ENCODE results near the gene OR10V1. TPM values are rescaled to one million over a fixed set of nuclear protein-coding genes. Genes with fewer than 3 reads are reported as not detected.

The OR10V1 gene
- total RNA-seq, 4 donors from 2014 or later = not detected

GRCh38 chr11:59674291-59674690 is 39.4 kb downstream of the OR10V1 start:
- TF ChIP-seq, protein P1, sequence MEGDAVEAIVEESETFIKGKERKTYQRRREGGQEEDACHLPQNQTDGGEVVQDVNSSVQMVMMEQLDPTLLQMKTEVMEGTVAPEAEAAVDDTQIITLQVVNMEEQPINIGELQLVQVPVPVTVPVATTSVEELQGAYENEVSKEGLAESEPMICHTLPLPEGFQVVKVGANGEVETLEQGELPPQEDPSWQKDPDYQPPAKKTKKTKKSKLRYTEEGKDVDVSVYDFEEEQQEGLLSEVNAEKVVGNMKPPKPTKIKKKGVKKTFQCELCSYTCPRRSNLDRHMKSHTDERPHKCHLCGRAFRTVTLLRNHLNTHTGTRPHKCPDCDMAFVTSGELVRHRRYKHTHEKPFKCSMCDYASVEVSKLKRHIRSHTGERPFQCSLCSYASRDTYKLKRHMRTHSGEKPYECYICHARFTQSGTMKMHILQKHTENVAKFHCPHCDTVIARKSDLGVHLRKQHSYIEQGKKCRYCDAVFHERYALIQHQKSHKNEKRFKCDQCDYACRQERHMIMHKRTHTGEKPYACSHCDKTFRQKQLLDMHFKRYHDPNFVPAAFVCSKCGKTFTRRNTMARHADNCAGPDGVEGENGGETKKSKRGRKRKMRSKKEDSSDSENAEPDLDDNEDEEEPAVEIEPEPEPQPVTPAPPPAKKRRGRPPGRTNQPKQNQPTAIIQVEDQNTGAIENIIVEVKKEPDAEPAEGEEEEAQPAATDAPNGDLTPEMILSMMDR (IDR thresholded peaks at IDR 0.05; ENCODE audit: low read depth) = no peak

DNA sequence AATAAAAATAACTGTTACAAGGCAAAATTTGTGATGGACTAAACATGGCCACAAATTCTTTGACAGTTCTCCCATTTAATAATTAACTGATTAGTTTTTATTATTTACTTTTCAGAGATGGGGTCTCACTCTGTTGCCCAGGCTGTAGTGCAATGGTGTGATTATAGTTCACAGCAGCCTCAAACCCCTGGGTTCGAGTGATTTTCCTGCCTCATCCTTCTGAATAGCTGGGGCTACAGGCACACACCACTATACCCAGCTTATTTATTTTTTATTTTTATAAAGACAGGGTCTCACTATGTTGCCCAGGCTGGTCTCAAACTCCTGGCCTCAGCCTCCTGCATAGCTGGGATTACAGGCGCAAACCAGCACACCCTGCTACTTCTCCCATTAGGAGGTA is 40.4 kb downstream of the OR10V1 start:
- TF ChIP-seq, protein P1 (IDR thresholded peaks at IDR 0.05; ENCODE audit: low read depth) = no peak

DNA sequence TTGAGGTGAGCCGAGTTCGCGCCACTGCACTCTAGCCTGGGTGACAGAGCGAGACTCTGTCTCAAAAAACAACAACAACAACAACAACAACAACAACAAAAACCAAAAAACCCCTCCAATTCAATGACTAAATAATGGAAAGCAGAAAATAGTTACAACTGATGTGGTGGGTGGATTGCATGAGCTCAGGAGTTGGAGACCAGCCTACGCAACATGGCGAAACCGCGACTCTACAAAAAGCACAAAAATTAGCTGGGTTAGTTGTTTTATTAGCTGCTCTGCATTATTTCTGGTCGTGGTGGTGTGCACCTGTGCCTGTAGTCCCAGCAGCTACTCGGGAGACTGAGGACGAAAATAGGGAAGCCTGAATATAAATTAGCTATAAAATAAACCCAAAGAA is 42.2 kb downstream of the OR10V1 start:
- TF ChIP-seq, protein P1 (IDR thresholded peaks at IDR 0.05; ENCODE audit: low read depth) = no peak

- TF ChIP-seq, protein P1 (IDR thresholded peaks at IDR 0.05; ENCODE audit: low read depth) = no peak
Observed at GRCh38 chr11:59669611-59670009, 44.0 kb downstream of the OR10V1 start.

GRCh38 chr11:59668950-59669610 is 44.6 kb downstream of the OR10V1 start, which contains the start of gene PATL1:
Gene PATL1, minus strand, starts transcription at chr11:59669037. Its CDS starts 142 bp downstream, at chr11:59668895.
- TF ChIP-seq, protein P1 (IDR thresholded peaks at IDR 0.05; ENCODE audit: low read depth) = no peak

DNA sequence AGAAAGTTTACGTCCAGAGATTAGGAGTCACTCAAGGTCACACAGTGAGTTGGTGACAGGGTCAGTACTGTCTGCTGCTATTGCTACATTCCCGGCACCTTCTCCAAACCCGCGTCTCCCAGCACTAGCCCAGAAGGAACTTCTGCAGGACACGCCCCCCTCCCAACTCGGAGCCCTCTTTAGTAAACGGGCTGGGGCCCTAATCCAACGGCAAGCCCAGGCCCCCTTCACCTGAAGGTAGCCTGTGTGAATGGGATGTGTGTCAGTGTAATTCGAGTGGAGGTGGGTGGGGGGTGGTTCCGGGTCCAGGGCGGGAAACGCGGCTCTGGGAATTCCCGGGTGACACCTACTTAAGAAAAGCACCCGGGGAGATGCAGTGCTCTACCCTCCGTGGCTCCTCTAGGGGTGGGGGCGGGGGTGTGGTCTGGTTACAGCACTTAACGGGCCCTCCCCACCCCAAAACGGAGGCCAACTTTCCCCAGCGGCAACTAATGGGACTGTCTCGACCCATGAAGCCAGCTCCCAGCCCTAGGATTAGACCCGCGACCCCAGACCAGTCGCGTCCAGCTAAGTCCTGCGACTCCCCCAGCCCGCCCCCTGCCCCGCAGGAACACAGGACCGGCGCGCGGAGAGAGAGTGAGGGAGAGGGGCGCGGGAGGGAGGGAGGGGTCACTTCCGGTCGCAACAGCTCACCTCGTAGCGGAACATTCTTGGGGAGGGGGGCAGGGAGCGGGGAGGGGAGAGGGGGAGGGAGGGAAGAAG is 45.3 kb downstream of the OR10V1 start:
- TF ChIP-seq, protein P1 (IDR thresholded peaks at IDR 0.05; ENCODE audit: low read depth) = no peak

GRCh38 chr11:59667812-59668187 is 45.8 kb downstream of the OR10V1 start:
- TF ChIP-seq, protein P1 (IDR thresholded peaks at IDR 0.05; ENCODE audit: low read depth) = no peak

Data from subcutaneous adipose tissue (tissue), 4 donors.